GM12878 (cell line): Measurements from ENCODE around the gene SUSD1. TPM values are rescaled to one million over a fixed set of nuclear protein-coding genes. Genes with fewer than 3 reads are reported as not detected.

Experiments
- ATAC-seq: fragments of 200-7000 bp; cut with Tn5 transposase; 3 replicates; pipeline ENCODE4 v1.9.1; 2020; ENCODE audit warnings: mild to moderate bottlenecking, moderate library complexity
- BruUV-seq: library from RNA; stranded (reverse); fragments of 400-500 nt; replicated peaks from 2 replicates; lab custom pipeline; 2021; lab: Mats Ljungman, UMichigan
- CTCF ChIA-PET: fragments of 300-600 bp; sonication (Branson Sonifier 250); formaldehyde crosslinking; extraction: SDS; loops from one replicate; lab custom pipeline; 2021; ENCODE audit warnings: inconsistent platforms; lab: Yijun Ruan, JAX
- POLR2A ChIA-PET: fragments of 350-600 bp; formaldehyde crosslinking; extraction: SDS; loops from one replicate; lab custom pipeline; 2021; ENCODE audit warnings: inconsistent platforms; lab: Charles Lee
- RAD21 ChIA-PET: fragments of 300-600 bp; sonication (Branson Sonifier 250); formaldehyde crosslinking; loops from one replicate; lab custom pipeline; 2023; ENCODE audit warnings: antibody characterized with exemption; ENCODE audit not compliant: unreplicated experiment; lab: Charles Lee
- SMC1A ChIA-PET: fragments of 300-600 bp; sonication (Branson Sonifier 250); formaldehyde crosslinking; loops from one replicate; lab custom pipeline; 2023; ENCODE audit not compliant: unreplicated experiment, uncharacterized antibody; lab: Charles Lee
- DNase-seq: peaks from one replicate; pipeline ENCODE4 v3.0.0-alpha.2; 2011; ENCODE audit warnings: low read depth, low spot score
- FAIRE-seq: peaks from 3 replicates; lab custom pipeline; 2011; peaks lifted over from hg19 to GRCh38; lab: Jason Lieb, UNC
- H2AFZ ChIP-seq: 2 replicates; pipeline ENCODE4 v1.6.0; 2011; ENCODE audit warnings: low read depth, low read length, control low read depth; ENCODE audit not compliant: control insufficient read depth
- H3K27ac ChIP-seq: 2 replicates; pipeline ENCODE4 v1.5.1; 2011; ENCODE audit warnings: control low read depth; ENCODE audit not compliant: control insufficient read depth, insufficient read depth
- H3K27me3 ChIP-seq, 2 experiments: replicated peaks in 1 of 2; 2 replicates each; pipeline versions ENCODE4 v1.6.0 to v1.6.1; 2011; ENCODE audit warnings: low read length in 1 of 2; ENCODE audit not compliant: control insufficient read depth in 2 of 2, insufficient read depth in 2 of 2
- H3K36me3 ChIP-seq, 2 experiments: 2 replicates each; pipeline ENCODE4 v1.5.1; 2011; ENCODE audit warnings: low read length in 1 of 2; ENCODE audit not compliant: control insufficient read depth in 2 of 2, insufficient read depth in 2 of 2
- H3K4me1 ChIP-seq: 2 replicates; pipeline ENCODE4 v1.6.1; 2011; ENCODE audit warnings: mild to moderate bottlenecking, low read length, moderate library complexity, mixed read lengths; ENCODE audit not compliant: control insufficient read depth, insufficient read depth
- H3K4me2 ChIP-seq: 2 replicates; pipeline ENCODE4 v1.6.0; 2011; ENCODE audit warnings: control low read depth; ENCODE audit not compliant: control insufficient read depth, insufficient read depth
- H3K4me3 ChIP-seq: fragments of 200-600 bp; sonication (generic); 2 replicates; pipeline ENCODE4 v1.5.1; 2016
- H3K79me2 ChIP-seq: 2 replicates; pipeline ENCODE4 v1.6.0; 2011; ENCODE audit warnings: low read length; ENCODE audit not compliant: control insufficient read depth, insufficient read depth
- H3K9ac ChIP-seq: 2 replicates; pipeline ENCODE4 v1.8.0; 2011; ENCODE audit warnings: low read length, control low read depth, mixed read lengths; ENCODE audit not compliant: control insufficient read depth, insufficient read depth
- H3K9me3 ChIP-seq: replicated peaks from 3 replicates; pipeline ENCODE4 v1.5.1; 2011; ENCODE audit warnings: mild to moderate bottlenecking, low read length; ENCODE audit not compliant: control insufficient read depth, insufficient read depth
- H4K20me1 ChIP-seq: 2 replicates; pipeline ENCODE4 v1.6.0; 2011; ENCODE audit not compliant: control insufficient read depth, insufficient read depth
- CBX3 ChIP-seq: fragments of 200-600 bp; sonication (generic); IDR thresholded peaks from 2 replicates; pipeline ENCODE4 v1.6.1; 2016; ENCODE audit warnings: low read depth, borderline replicate concordance
- DPF2 ChIP-seq: fragments of 450-650 bp; IDR thresholded peaks from 2 replicates; pipeline ENCODE4 v1.6.1; 2017; ENCODE audit warnings: mild to moderate bottlenecking
- EGR1 ChIP-seq, 2 experiments: IDR thresholded peaks; 1 replicate in 1 of 2; 2 replicates in 1 of 2; pipeline ENCODE4 v1.6.1; 2011 to 2012; ENCODE audit warnings: low read depth in 2 of 2, low read length in 2 of 2, borderline replicate concordance in 1 of 2, mild to moderate bottlenecking in 1 of 2, moderate library complexity in 1 of 2
- EP300 ChIP-seq, 2 experiments: fragments of 150-350 bp in 1 of 2; IDR thresholded peaks; 2 replicates each; pipeline ENCODE4 v1.6.1; 2011 to 2012; ENCODE audit warnings: low read depth in 2 of 2, low read length in 2 of 2, borderline replicate concordance in 1 of 2, improper control_type of control experiment in 1 of 2, inconsistent platforms in 1 of 2; ENCODE audit not compliant: control insufficient read depth in 1 of 2
- ESRRA ChIP-seq: IDR thresholded peaks from 2 replicates; pipeline ENCODE4 v1.6.1; 2012; ENCODE audit warnings: mild to moderate bottlenecking, low read length, improper control_type of control experiment
- HDAC2 ChIP-seq: fragments of 200-600 bp; sonication (generic); IDR thresholded peaks from 2 replicates; pipeline ENCODE4 v1.6.1; 2017
- IRF3 ChIP-seq: fragments of 450-650 bp; IDR thresholded peaks from 2 replicates; pipeline ENCODE4 v1.6.1; 2014; ENCODE audit warnings: mild to moderate bottlenecking
- JUNB ChIP-seq: IDR thresholded peaks from 2 replicates; pipeline ENCODE4 v1.6.1; 2016; ENCODE audit warnings: antibody characterized with exemption, mild to moderate bottlenecking
- MTA2 ChIP-seq: fragments of 450-650 bp; IDR thresholded peaks from 2 replicates; pipeline ENCODE4 v1.6.1; 2016; ENCODE audit warnings: low read depth, mild to moderate bottlenecking, moderate library complexity
- NFXL1 ChIP-seq: fragments of 450-650 bp; IDR thresholded peaks from 2 replicates; pipeline ENCODE4 v1.6.1; 2017; ENCODE audit warnings: antibody characterized with exemption, mild to moderate bottlenecking, borderline replicate concordance
- NR2C1 ChIP-seq: fragments of 450-650 bp; IDR thresholded peaks from 2 replicates; pipeline ENCODE4 v1.6.1; 2017; ENCODE audit warnings: antibody characterized with exemption, mild to moderate bottlenecking, moderate library complexity
- RELB ChIP-seq: fragments of 450-650 bp; IDR thresholded peaks from 2 replicates; pipeline ENCODE4 v1.6.1; 2017; ENCODE audit warnings: low read depth, mild to moderate bottlenecking, moderate library complexity
- RUNX3 ChIP-seq: IDR thresholded peaks from 2 replicates; pipeline ENCODE4 v1.6.1; 2012; ENCODE audit warnings: low read length, inconsistent platforms
- SMARCA5 ChIP-seq: fragments of 450-650 bp; IDR thresholded peaks from 2 replicates; pipeline ENCODE4 v1.6.1; 2017; ENCODE audit warnings: mild to moderate bottlenecking
- SPI1 ChIP-seq: IDR thresholded peaks from 2 replicates; pipeline ENCODE4 v1.6.1; 2011; ENCODE audit warnings: low read depth, mild to moderate bottlenecking, low read length, moderate library complexity, borderline replicate concordance; ENCODE audit not compliant: insufficient read depth
- TAF1 ChIP-seq: IDR thresholded peaks from 2 replicates; pipeline ENCODE4 v1.6.1; 2011; ENCODE audit warnings: mild to moderate bottlenecking, low read depth, low read length, borderline replicate concordance
- YY1 ChIP-seq: IDR thresholded peaks from 2 replicates; pipeline ENCODE4 v1.6.1; 2011; ENCODE audit warnings: low read depth, mild to moderate bottlenecking, low read length
- ZNF207 ChIP-seq: fragments of 450-650 bp; IDR thresholded peaks from 2 replicates; pipeline ENCODE4 v1.6.1; 2014; ENCODE audit warnings: antibody characterized with exemption, mild to moderate bottlenecking, borderline replicate concordance
- ZNF622 ChIP-seq: fragments of 450-650 bp; IDR thresholded peaks from 2 replicates; pipeline ENCODE4 v1.6.1; 2017; ENCODE audit warnings: mild to moderate bottlenecking, inconsistent platforms
- WGBS: methylation state at CpG from one replicate; pipeline ENCODE4 v1.1.6; 2016; ENCODE audit warnings: low lambda C conversion rate; ENCODE audit not compliant: insufficient replicate concordance, insufficient coverage; ENCODE audit errors: missing lambda C conversion rate; 5-methylcytosine and 5-hydroxymethylcytosine counted together
- in situ Hi-C: fragments of 300-500 bp; cut with MboI; formaldehyde crosslinking; loops from 9 replicates; pipeline ENCODE4 v1.14.3; 2018; ENCODE audit warnings: mixed read lengths
- intact Hi-C: fragments of 100-400 bp; cut with micrococcal nuclease; formaldehyde crosslinking; loops from one replicate; pipeline ENCODE4 v1.14.2; 2022; ENCODE audit not compliant: unreplicated experiment
- polyA plus RNA-seq, 11 experiments: library from polyadenylated mRNA; depleted of rRNA in 4 of 11; unstranded in 6 of 11; stranded (reverse) in 5 of 11; fragments of >200 nt; fragmentation: Nextera tagmentation in 4 of 11; fragmentation: Illumina TruSeq in 1 of 11; extraction: Ambion mirVana in 4 of 11; extraction: Trizol in 1 of 11; gene quantifications; 1 replicate in 1 of 11; 2 replicates in 10 of 11; pipeline versions ENCODE4 v1.2.1 to v1.2.3, GENCODE V29; 2011 to 2016; ENCODE audit warnings: inconsistent platforms in 2 of 11, missing spikeins in 2 of 11, low read depth in 1 of 11
- total RNA-seq, 4 experiments: library from RNA; depleted of rRNA in 3 of 4; stranded (reverse); fragments of >200 nt in 3 of 4; fragmentation: Illumina TruSeq in 1 of 4; extraction: Trizol in 1 of 4; gene quantifications; 2 replicates each; pipeline versions ENCODE4 v1.2.1 to v1.2.3, GENCODE V29; 2013 to 2021

The SUSD1 gene
- total and polyA plus RNA-seq, 10 of the 15 experiments (the other 5 are each of a cell fraction or from before 2014, with no cell fraction given), result 6.7 to 20.8 (median 13.2) TPM

- TF ChIP-seq EP300 (IDR thresholded peaks at IDR 0.05; ENCODE audit: borderline replicate concordance in 1 of 2, control insufficient read depth in 1 of 2, low read depth in 2 of 2, low read length in 2 of 2) (no peak), NR2C1 (no peak), JUNB (no peak), HDAC2 (no peak), RUNX3 (no peak; the same call in 1 of the 2 replicates), ZNF622 (no peak), SMARCA5 (no peak), RELB (no peak), DPF2 (no peak)
Observed at GRCh38 chr9:112007575-112008240, 167.4 kb downstream of the SUSD1 start (continued).

DNA sequence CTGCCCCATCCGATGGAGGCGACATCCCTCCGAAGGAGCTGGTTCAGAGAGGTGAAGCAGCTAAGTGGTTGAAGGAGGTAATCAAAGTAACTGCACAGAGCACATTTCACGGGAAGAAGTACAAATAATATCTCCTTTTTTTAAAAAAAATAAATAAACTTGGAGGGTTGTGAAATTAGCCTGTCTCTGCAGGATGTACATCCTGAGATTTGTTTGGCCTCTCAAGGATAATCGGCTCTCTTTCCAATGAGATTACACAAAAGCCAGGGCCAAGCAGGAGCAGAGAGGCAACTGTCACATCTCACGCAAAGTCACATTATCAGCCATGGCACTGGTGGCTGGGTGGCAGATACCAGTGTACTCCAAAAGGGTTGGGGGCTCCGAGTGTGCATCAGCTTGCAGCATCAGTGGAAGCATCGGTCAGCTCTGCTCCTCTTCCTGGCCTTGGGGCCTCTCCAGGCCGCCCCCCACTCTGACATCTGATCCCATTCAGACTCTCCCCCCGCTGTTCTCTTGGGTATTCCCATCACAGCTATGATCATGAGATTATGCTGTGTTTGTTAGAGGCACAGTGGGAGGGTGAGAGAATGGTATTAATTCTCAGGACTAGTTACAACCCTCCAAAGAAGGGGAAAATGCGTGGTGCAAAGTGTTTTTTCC, 168.6 kb downstream of the SUSD1 start:
- DNase-seq (no peak), ATAC-seq (no peak), FAIRE-seq (no peak)
- RAD21 ChIA-PET, result interaction anchor here (1.0 to 4.8 kb wide), 7 partner anchors 13 to 103 kb away, joined by 3 to 43 read pairs (median 6); no protein-coding TSS in a partner anchor
- no peaks in the 10 kb centered on the region for H3K36me3 ChIP-seq
- WGBS, result 95% methylated on average over 11 of the region's 11 CpGs
- peaks cover 35% of the 10 kb centered on the region for H3K4me1 ChIP-seq
- H3K27ac ChIP-seq, result no peak overlapping the region
- BruUV-seq, result no TSS peak
- SMC1A ChIA-PET, result interaction anchor here (0.8 to 8.8 kb wide), 4 partner anchors 9 to 63 kb away, joined by 3 to 69 read pairs (median 26); no protein-coding TSS in a partner anchor
- H3K9me3 ChIP-seq, result no peaks in the 10 kb centered on the region
- H3K27me3 ChIP-seq, result no peaks in the 10 kb centered on the region
- no peak overlapping the region for H3K4me3 ChIP-seq
- H4K20me1 ChIP-seq, result no peaks in the 10 kb centered on the region
- H3K9ac ChIP-seq, result no peak overlapping the region
- no peaks in the 10 kb centered on the region for H3K79me2 ChIP-seq
- no peak overlapping the region for H2AFZ ChIP-seq
- POLR2A ChIA-PET, result no interaction called here
- CTCF ChIA-PET, result interaction anchor here (0.8 to 0.9 kb wide), 2 partner anchors 12 to 29 kb away, joined by 3 read pairs; no protein-coding TSS in a partner anchor
- H3K4me2 ChIP-seq, result no peak overlapping the region
- intact Hi-C loops, result no loop called here
- in situ Hi-C loops, result loop anchor here (25.0 kb wide), 1 partner anchor 1869 kb away; no protein-coding TSS in a partner anchor
- TF ChIP-seq NFXL1, result no peak
- no peak for TF ChIP-seq ZNF207
- TF ChIP-seq EGR1 (IDR thresholded peaks at IDR 0.05; ENCODE audit: borderline replicate concordance in 1 of 2, low read depth in 2 of 2, low read length in 2 of 2), result no peak
- TF ChIP-seq TAF1, result no peak
- no peak for TF ChIP-seq CBX3
- TF ChIP-seq MTA2, result no peak
- no peak for TF ChIP-seq SPI1
- no peak for TF ChIP-seq IRF3
- TF ChIP-seq YY1, result no peak
- no peak for TF ChIP-seq ESRRA
